AG04449 (cell line): ENCODE data around the gene LURAP1L.

ENCODE experiments used
- CTCF ChIA-PET: fragments of 350-600 bp; formaldehyde crosslinking; extraction: SDS; loops from one replicate; lab custom pipeline; 2021; ENCODE audit warnings: antibody characterized with exemption; lab: Yijun Ruan, JAX
- POLR2A ChIA-PET: fragments of 400-600, 350-600 bp; formaldehyde crosslinking; extraction: SDS; loops from one replicate; lab custom pipeline; 2020; ENCODE audit warnings: antibody characterized with exemption, inconsistent platforms; lab: Yijun Ruan, JAX
- DNase-seq: peaks from one replicate; pipeline ENCODE4 v3.0.0-alpha.2; 2010; ENCODE audit warnings: low read depth, low spot score
- H3K4me3 ChIP-seq: 2 replicates; pipeline ENCODE4 v1.5.1; 2011; ENCODE audit warnings: low read depth, mild to moderate bottlenecking, control low read depth, low read length
- TF ChIP-seq, protein P1 (sequence below): IDR thresholded peaks from one replicate; pipeline ENCODE4 v1.5.1; 2011; ENCODE audit warnings: mild to moderate bottlenecking, moderate library complexity, low read length, control low read depth, inconsistent platforms; ENCODE audit not compliant: insufficient read depth; ENCODE audit errors: missing control alignments

The LURAP1L gene

DNA sequence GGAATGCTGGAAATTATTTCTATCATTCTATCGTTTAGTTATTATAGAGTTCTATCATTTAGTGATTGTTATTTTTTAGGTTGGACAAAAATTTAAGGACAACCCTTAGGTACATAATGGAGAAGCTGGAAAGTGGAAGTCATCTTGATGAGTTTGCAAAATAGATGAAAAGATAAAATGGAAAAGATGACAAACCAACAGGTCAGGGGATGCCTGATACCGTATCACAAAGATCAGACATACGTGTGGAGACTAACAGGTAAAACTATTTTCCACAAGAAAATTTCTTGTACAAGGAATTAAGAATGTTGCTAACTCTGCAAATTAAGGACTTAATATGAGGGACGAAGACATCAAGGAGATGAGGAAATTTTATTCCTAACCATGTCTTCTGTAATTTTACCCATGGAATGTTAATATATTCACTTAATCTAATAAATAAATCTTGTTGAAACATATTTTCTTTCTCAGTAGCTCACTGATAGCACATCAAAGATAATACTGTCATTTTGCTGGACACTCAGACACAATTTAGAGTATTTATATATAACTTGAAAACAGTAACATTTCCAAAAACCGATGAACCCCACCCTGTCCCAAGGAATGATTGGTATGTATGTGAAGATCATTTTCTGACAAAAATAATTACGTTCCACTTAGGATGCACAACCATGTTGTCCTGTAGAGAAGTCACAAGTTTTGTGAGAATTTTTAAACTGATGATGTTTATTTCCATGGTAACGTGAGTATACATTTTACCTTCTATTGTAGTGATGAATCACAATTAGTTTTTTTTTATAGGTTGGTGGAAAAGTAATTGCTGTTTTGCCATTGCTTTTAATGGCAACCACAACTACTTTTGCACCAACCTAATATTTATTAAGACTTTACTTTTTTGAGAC, 2.6 kb downstream of the LURAP1L start:
- peak overlapping the region; percentile 85 for H3K4me3 ChIP-seq
- TF ChIP-seq, protein P1, sequence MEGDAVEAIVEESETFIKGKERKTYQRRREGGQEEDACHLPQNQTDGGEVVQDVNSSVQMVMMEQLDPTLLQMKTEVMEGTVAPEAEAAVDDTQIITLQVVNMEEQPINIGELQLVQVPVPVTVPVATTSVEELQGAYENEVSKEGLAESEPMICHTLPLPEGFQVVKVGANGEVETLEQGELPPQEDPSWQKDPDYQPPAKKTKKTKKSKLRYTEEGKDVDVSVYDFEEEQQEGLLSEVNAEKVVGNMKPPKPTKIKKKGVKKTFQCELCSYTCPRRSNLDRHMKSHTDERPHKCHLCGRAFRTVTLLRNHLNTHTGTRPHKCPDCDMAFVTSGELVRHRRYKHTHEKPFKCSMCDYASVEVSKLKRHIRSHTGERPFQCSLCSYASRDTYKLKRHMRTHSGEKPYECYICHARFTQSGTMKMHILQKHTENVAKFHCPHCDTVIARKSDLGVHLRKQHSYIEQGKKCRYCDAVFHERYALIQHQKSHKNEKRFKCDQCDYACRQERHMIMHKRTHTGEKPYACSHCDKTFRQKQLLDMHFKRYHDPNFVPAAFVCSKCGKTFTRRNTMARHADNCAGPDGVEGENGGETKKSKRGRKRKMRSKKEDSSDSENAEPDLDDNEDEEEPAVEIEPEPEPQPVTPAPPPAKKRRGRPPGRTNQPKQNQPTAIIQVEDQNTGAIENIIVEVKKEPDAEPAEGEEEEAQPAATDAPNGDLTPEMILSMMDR, result no peak
- ChIA-PET POLR2A (interaction anchor here (1.2 kb wide), 1 partner anchor 37 kb away, joined by 7 read pairs; no protein-coding TSS in a partner anchor), CTCF (interaction anchor here (0.7 to 5.5 kb wide), 20 partner anchors 7 to 136 kb away, joined by 3 to 32 read pairs (median 7); no protein-coding TSS in a partner anchor)
- DNase-seq, result no peak

DNA sequence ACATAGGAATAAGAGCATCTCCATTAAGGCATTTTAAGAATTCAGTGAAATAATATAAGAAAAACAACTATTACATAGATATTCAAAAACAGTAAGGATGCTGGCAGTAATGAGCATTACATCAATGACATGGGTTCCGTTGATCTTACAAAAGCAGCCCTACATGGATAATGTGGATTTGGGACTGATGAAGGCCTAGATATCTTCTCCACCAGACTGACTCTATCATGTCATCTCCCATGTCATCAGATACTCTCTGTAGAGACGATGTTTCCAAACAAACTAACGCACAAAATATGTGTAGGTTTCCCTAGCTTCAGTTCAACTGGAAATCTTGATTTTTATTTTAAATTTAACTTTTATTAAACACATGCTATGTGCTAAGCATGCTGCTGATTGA, 3.6 kb downstream of the LURAP1L start:
- no peak for DNase-seq
- H3K4me3 ChIP-seq, result no peak overlapping the region
- ChIA-PET CTCF (interaction anchor here (3.8 kb wide), 1 partner anchor 11 kb away, joined by 23 read pairs; no protein-coding TSS in a partner anchor), POLR2A (no interaction called here)
- TF ChIP-seq, protein P1, result no peak

DNA sequence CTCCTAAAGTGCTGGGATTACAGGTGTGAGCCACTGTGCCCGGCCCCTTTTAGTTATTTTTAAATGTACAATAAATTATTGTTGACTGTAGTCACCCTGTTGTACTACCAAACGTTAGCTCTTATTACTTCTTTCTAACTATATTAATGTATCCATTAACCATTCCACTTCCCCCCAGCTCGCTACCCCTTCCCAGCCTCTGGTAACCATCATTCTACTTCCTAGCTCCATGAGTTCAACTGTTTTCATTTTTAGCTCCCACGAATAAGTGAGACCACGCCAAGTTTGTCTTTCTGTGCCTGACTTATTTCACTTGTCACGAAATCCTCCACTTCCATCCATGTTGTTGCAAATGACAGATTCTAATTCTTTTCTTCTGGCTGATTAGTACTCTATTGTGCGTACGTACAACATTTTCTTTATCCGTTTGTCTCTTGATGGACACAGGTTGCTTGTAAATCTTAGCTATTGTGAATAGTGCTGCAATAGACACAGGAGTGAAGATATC, 6.5 kb downstream of the LURAP1L start:
- H3K4me3 ChIP-seq, result no peak overlapping the region
- no peak for DNase-seq
- ChIA-PET POLR2A (no interaction called here), CTCF (interaction anchor here (0.9 kb wide), 1 partner anchor 57 kb away, joined by 3 read pairs; no protein-coding TSS in a partner anchor)
- TF ChIP-seq, protein P1, result no peak

DNA sequence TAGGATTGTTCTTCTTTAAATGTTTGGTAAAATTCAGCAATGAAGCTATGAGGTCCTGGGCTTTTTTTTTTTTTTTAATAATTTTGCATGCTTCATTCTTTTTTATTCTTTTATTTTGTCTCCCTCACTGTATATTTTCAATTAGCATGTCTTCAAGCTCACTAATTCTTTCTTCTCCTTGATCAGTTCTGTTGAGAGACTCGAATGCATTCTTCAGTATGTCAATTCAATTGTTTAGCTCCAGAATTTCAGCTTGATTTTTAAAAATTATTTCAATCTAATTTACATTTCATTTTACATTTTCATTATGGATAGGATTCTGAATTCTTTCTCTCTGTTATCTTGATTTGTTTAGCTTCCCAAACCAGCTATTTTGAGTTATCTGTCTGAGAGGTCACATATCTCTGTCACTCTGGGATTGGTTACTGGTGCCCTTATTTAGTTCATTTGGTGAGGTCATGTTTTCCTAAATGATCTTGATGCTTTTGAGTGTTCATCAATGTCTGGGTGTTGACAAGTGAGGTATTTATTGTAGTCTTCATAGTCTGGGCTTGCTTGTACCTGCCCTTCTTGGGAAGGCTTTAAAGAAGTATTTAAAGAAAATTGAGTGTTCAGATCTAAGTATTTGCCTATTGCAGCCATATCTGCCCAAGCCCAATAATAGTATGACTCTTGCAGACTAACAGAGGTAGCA, 9.1 kb downstream of the LURAP1L start:
- no peak for DNase-seq
- no peak overlapping the region for H3K4me3 ChIP-seq
- ChIA-PET CTCF (interaction anchor here (2.7 kb wide), 1 partner anchor 7 kb away, joined by 20 read pairs; no protein-coding TSS in a partner anchor), POLR2A (no interaction called here)
- TF ChIP-seq, protein P1, result no peak

DNA sequence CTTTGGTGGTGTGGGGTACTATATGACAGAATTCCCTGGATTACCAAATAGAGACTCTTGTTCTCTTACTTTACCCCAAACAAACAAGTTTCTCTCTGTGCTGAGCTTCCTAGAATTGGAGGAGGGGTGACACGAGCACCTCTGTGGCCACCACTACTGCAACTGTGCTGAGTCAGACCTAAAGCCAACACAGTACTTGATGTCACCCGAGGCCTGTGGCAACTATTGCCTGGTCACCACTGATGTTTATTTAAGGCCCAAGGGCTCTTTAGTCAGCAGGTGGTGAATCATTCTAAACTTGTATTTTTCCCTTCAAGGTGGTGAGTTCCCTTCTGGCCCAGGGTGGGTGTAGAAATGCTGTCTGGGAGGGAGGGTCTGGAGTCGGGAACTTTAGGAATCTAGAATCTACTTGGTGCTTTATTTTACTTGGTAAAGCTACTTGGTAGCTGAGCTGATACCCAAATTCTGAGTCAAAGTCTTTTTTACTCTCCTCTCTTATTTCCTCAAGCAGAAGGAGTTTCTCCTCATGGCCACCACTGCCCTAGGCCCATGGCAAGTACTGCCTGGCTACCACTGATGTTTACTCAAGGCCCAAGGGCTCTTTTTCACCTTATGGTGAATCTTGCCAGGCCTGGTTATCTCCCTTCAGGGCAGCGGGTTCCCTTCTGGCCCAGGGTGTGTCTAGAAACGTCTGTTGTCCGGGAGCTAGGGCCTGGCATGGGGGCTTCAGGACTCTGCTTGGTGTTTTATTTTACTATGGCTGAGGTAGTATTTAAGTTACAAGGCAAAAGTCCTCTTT, 9.8 kb downstream of the LURAP1L start:
- CTCF ChIA-PET, result interaction anchor here (2.7 kb wide), 1 partner anchor 8 kb away, joined by 20 read pairs; no protein-coding TSS in a partner anchor
- POLR2A ChIA-PET, result no interaction called here
- peak; percentile 79 for DNase-seq

More for the DNA sequence above, 9.8 kb downstream of the LURAP1L start:
- TF ChIP-seq, protein P1, result no peak
- H3K4me3 ChIP-seq, result no peak overlapping the region
